HG02885 (cell line): ENCODE data around the gene DUSP28.
"Not testable (repeated sequence)": the region's sequence is repeated elsewhere in the genome, so short reads cannot be mapped to it uniquely, and the experiment has no call there.

Experiments
- ATAC-seq: cut with Tn5 transposase; IDR thresholded peaks from one replicate; pipeline ENCODE4 v1.9.1; 2021; ENCODE audit warnings: mild to moderate bottlenecking; ENCODE audit not compliant: unreplicated experiment, poor library complexity

Gene DUSP28

DNA sequence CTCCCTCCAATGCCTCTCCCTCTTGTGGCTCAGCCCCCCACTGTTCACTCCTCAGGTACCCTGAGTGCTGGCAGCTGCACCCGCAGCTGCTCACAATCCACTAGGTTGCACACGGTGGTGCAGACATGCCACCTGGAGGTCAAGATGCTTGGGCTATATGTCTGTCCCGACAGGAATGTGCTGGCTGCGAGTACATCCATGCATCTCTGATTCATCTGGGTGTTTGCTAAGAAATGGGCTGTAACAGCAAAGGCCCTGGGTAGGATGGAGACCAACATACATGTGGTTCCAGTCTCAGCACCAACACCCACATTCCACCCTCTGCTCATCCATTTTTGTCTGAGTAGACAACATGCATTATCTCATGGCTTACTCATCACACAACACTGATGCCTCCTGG is 33.6 kb upstream of the DUSP28 start:
- no peak for ATAC-seq

DNA sequence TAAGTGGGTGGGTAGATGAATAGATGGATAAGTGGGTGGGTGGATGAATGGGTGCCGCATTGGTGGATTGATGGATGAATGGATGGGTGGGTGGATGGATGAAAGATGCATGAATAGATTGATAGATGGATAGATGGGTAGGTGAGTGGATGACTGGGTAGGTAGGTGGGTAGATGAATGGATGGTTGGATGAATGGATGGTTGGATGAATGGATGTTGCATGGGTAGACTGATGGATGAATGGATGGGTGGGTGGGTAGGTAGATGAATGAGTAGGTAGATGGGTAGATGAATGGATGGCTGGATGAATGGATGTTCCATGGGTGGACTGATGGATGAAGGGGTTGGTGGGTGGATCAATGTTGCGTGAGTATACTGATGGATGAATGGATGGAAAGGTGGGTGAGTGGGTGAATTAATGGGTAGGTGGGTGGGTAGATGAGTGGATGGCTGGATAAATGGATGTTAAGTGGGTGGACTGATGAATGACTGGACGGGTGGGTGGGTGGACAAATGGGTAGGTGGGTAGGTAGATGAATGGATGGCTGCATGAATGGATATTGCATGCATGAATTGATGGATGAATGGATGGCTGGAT is 32.9 kb upstream of the DUSP28 start:
- no peak for ATAC-seq

DNA sequence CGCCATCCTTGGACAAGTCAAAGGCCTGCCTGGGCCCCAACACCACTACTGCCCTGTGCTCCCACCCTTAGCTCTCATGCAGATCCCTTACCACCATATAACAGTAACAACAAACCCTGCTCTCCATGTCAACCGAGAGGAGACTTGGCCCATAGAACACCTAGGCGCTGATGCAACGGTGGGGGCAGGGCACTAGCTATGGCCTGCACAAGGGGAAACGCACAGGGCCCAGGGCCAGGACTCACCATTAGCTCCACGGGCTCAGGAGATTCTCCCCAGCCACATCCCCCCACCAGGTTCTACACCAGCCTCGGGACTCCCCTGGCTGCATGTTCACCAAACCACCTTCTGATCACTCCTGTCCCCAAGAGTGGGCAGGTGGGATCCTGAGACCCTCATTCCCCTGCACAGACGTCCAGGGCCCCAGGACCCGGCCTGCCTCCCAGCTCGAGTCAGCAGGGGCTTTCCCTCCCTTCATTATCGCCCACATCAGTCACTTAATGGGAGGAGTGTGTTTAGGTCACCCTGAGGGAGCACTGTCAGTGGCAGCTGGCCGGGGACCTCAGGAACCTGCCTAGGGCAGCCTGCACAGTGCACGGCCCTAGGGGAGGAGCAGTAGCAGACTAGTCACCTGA is 31.6 kb upstream of the DUSP28 start:
- no peak for ATAC-seq

DNA sequence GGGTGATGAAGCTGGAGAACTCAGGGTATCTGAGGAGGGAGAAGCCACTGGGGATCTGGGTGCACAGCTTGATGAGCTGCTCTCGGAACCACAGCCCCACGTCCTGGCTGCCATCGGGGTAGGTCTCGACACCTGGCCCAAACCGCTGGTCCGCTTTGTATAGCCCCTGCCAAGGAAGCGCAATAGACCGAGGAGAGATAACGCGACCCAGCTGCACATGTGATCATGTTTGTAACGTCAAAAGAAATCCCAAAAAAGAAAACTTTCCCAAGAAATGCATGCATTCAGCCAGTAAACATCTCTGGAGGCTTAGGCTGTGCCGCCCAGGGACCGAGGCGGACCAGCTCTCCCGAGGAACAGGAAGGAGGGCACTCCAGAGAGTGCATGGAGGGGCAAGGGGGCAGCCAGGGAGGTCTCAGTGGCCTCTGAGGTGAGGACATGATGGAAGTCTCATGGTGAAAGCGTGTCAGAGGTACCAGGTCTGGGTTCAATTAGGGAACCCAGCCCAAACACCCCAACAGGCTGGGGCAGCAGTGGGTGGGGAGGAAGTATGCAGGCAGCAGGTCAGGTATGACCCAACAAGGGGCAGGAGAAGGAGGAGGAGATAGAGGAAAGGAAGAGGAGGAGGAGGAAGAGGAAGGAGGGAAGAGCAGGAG is 30.7 kb upstream of the DUSP28 start:
- ATAC-seq, result no peak

DNA sequence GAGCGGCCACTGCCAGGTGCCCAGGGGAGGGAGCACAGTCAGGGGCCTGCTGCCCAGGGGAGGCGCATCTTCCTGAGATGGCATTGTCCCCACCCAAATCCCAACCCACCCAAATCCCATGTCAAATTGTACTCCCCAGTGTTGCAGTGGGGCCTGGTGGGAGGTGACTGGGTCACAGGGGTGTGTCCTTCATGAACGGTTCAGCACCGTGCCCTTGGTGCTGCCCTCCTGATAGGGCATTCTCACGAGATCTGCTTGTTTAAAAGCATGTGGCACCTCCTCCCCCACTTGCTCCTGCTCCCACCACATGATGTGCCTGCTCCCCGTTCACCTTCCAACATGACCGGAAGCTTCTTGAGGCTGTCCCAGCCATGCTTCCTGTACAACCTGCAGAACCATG is 30.0 kb upstream of the DUSP28 start:
- ATAC-seq, result no peak

DNA sequence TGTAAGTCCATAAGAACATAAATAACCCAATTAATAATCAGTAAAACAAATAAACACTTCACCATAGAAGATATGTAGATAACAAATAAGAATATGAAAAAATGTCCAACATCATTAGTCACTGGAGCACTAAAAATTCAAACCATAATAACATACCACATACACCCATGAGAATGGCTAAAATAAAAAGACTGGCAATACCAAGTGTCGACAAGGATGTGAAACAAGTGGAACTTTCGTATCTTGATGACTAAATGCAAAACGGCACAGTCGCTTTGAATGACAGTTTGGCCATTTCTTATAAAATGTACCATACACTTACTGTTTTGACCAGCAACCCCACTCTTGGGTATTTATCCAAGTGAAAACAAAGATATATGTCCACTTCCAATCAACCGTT is 29.1 kb upstream of the DUSP28 start:
- no peak for ATAC-seq

DNA sequence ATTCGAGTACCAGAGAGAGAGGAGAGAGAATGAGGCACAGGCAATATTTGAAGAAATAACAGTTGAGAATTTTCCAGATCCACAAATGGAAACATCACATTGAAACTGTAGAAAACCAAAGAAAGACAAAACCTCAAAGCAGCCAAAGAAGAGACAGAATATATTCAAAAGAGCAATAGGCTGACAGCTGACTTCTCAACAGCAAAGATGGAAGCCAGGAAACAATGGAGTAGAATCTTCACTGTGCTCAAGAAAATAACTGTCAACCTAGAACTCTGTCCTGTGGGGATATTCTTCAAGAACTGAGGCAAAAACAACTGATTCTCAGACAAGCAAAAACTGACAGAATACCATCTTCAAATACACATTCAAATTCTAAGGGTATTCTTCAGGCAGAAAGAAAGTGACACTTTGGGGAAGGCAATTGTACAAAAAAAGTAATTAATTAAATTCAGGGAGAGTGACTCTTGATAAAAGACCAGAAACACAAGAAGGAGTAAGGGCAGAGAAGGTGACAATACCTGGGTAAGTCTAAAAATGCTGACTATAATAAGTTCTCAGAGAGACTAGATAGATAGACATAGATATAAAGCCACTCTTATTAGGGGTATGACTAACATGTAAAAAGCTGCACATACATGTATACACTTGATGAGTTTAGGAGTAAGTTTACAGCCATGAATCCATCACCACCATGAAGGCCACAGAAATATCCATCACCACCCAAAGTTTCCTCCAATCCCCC is 28.0 kb upstream of the DUSP28 start:
- no peak for ATAC-seq

DNA sequence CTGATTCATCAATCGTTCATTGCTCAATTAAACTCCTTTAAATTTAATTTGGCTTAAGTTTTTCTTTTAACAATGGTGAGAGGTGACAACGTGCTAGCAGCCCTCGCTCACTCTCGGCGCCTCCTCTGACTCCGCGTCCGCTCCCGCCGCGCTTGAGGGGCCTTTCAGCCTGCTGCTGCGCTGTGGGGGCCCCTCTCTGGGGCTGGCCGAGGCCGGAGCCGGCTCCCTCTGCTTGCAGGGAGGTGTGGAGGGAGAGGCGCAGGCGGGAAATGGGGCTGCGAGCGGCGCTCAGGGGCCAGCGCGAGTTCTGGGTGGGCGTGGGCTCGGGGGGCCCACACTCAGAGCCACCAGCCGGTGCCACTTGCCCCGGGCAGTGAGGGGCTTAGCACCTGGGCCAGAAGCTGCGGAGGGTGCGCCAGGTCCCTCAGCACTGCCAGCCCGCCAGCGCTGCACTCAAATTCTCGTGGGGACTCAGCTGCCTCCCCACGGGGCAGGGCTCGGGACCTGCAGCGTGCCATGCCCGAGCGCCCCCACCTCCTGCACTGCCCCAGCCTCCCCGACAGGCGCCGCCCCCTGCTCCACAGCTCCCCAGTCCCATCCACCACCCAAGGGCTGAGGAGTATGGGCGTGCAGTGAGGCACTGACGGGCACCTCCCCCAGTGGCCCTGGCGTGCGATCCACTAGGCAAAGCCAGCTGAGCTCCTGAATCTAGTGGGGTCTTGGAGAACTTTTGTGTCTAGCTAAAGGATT is 22.0 kb upstream of the DUSP28 start:
- no peak for ATAC-seq

DNA sequence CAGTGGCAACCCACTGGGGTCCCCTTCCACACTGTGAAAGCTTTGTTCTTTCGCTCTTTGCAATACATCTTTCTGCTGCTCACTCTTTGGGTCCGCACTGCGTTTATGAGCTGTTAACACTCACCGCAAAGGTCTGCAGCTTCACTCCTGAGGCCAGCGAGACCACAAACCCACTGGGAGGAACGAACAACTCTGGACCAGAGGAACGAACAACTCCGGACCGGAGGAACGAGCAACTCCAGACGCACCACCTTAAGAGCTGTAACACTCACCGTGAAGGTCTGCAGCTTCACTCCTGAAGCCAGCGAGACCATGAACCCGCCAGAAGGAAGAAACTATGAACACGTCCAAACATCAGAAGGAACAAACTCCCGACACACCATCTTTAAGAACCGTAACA is 21.1 kb upstream of the DUSP28 start:
- not testable (repeated sequence) for ATAC-seq

DNA sequence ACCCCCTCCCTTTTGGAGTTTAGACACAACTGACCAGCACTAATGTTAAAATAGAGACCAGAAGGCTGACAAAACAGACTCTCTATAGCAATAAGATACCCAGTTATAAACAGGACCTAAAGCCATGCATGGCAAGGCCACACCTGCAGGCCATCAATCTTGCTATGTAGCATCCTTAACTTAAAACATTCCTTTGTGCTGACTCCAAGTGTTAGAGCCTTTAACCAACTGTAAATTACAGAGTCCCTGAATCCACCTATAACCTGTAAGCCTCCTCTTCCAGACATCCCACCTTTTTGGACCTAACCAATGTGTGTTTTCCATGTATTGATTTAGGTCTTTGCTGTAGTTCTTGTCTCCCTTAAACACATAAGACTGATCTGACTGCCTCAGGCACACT is 20.3 kb upstream of the DUSP28 start:
- no peak for ATAC-seq

DNA sequence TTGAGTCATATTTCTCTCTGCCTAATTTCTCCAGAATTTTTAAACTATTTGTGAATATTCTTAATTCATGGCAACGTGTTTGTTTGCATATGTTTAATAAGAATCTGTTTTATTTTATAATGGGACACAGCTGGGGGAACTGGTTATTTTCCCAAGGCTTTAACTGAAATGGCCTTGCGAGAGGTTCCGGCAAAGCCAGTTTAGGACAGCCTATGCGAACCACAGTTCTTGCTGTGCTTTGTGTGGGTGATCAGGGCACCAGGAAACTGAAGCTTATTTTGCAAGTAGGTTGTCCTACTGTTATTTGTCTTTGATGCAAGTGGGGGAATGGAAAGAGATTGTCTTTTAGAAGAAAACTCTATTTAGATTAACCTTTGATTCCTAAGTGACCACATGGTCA is 8.9 kb upstream of the DUSP28 start:
- ATAC-seq, result no peak

DNA sequence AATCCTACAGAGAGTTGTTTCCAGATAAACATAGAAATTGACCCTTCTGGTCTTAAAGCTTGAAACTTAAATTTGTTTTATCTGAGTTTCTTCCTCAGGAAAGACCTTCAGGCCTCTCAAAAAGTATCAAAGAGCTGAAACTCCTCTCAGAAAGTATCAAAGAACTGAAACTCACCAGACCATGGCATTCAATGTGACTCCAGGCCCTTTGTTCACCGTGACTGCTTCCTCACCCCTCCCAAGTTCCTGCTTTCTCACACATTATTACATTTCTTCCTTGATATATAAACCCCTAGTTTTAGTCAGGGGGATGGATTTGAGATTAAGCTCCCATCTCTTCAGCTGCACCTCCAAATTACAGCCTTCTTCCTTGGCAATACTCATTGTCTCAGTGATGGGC is 8.3 kb upstream of the DUSP28 start:
- no peak for ATAC-seq

DNA sequence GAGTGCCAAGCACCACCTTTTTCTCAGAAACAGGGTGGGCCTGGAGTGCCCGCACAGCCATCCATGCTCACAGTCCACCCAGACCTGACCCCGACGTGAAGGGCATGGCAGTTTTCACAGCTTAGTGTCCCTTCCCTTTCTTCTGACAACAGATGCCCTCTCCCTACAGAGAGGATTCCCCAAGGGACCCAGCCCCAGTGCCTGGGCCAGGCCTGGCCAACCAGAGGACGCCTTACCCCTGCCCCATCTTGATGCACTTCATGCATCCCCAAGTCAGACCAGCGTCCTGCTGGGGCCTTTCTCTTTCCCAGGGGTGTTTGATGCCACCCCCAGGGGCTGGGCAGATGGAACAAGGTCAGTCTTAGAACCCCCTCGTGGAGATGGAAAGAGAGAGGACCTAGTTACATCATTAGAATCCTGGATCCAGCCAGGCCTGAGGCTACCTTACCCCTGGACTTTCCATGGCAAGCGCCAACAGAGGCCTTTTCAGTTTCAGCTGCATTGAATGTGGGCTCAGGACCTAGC is 6.1 kb upstream of the DUSP28 start:
- ATAC-seq, result no peak

DNA sequence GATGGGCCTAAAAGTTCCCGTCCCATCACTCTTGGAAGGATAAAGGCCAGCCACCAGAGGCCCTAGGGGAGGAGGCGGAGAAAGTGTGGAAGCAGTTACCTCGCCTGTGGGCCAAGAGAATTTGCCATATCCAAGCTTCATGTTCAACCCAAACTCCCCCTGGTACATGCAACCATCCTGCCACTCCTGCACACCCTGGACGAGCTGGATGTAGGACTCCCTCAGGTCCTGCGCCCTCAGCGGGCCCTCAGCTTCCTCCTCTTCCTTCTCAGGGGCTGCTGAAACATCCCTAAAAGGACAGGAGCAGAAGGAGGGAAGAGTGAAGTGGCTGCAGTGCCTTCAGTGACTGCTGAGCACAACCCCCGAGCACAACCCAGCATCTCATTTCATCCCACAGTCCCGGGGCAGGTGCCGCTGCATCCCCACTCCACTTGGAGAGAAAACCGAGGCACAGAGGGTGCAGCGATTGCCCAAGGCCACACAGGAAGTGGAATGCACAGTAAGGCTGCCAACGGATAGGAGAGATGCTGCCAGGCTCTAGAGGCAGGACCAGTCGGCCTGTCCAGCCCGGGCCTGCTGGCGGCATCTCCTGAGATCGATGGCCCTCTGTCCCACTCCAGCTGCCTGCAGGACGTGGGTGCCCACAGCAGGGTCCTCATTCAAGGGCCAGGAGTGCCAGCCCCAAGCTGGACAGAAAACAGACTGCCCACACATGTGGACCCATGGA is 5.2 kb upstream of the DUSP28 start:
- ATAC-seq, result no peak

DNA sequence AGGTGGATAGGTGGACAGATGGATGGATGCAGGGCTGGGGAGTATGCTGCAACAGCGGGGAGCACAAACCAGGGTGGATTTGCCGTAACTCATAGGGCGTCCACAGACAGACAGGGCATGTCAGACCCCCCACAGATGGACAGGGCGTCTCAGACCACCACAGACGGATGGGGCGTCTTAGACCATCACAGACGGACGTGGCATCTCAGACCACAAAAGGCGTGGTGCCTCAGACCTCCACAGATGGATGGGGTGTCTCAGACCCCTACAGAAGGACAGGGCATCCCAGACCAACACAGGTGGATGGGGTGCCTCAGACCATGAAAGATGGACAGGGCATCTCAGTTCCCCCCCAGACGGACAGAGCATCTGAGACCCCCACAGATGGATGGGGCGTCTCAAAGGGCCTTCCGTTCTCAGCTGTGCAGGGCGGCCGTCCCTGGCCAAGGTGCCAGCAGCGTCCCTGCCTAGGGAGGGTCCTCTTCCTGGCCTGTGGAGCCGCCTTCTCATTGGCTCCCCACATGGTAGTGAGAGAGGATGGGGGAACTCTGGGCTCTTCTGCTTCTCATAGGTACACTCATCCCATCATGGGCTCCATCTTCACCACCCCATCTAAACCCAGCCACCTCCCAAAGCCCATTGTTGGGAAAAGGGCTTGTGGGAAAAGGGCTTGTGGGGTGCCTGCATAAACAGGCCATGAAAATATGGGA is 4.5 kb upstream of the DUSP28 start:
- no peak for ATAC-seq

DNA sequence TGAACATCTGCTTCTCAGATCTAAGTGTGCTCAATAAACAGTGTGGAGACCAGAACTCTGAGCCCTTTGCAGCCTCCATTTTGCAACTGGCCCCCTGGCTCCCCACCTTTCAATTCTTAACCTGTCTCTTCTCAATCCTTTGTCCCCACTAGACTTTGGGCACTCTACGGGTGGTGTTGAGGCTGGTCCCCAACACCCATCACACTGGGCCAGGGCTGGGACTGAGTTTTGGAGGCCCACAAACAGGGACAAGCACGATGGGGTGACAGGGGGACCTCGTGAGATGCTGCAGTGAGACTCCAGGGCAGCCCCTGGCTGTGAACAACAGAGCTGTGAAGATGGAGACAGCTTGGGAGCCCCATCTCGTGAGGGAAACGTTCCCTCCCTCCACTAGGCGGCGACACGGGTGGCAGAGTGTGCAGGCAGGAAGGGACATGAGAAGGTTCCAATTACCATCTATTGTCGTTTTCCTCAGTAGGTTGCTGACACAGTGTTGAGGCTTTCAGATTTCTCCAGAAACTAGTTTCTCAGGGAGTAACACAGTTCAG is 3.5 kb upstream of the DUSP28 start:
- no peak for ATAC-seq

DNA sequence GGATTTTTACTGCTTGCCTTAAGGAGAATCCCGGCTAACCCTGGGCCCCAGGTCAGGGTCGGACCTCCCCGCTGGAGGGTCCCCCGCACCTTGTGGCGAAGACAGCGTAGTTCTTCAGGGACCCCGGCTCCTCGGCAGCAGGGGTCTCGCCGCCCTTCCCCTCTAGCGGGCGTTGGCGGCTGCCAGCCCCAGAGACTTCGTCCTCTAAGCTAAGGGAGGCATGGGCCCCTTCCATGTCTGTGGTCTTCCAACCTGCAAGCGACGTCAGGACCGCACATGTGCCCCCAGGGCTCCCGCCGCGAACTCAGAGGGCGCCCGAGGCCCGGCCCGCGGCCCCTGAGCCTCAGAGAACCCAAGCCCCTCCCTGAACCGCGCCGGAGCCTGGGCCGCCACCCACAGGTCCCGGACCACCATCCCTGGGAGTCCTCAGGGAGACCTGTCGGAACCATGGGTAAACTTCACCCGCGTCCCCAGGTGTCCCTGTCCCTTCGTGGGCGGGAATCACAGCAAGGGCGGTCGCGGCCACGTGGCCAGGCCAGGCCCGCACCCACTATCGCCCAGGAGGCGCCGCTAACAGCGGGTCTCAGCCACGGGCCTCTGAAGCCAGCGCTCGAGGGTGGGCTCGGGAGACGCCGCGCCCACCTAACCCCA is 2.9 kb upstream of the DUSP28 start:
- ATAC-seq, result no peak

DNA sequence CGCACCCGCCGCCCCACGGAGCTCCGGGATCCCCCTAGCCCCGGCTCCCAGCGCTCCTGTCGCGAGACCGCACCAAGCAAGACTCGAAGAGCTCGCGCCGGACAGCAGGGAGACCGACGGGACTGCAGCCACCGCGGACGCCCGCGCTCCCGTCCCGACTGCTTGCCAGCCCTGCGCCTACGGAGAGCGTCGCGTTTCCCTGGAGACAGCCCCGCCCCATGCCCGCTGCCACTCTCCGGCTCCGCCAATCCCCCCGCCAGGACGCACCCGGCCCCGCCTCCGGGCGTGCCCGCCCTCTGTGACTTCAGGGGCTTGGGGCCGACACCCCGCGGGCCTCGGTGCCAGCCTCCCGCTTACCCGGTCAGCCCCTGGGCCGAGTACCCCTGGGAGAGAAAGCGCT is 2.3 kb upstream of the DUSP28 start, which contains the start of gene ANKMY1:
TSS of gene ANKMY1 (minus strand) at position 181 of the 400 bp plus-strand sequence. CDS start 653 bp downstream, outside the sequence.
- ATAC-seq, result no peak
